NCI-H1105 treated with DMSO at 0.1 percent for 48 hours (cell line): Measurements from ENCODE around the gene ACVR1B.
A peak's percentile ranks its signal among the peaks of the same experiment; 100 is the strongest.

ENCODE experiments used
- DNase-seq: peaks from one replicate; lab custom pipeline; 2025; lab: John Stamatoyannopoulos, UW

Gene ACVR1B

DNA sequence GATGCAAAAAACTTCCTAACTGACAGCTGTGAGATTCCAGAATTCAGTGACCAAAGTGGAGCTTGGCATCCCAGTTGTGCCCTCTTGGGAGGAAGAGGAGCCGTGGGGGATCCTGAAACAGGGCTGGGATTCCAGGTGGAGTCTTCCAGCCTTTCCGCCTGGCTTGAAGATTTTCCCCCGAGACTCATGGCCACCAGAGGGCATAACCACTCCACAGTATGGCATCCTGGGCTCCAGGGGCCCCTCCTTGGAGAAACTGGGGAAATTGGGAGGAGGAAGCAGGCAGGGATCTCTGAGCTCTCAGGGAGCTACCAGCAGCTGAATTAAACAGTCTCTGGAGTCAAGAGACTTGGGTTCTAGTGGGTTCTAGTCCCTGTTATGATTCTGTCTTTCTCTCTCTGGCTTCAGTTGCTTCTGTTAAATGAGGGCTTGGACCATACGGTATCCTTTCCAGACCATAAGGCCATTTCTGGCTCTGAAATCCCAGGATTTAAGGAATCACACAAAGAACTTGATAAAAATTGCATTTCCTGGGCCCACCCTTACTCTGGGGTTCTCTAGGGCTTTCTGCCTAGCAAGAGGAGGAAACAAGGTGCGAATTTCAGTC, 52.6 kb downstream of the ACVR1B start:
- peak; percentile 2 for DNase-seq

- DNase-seq = no peak
Observed at GRCh38 chr12:52005218-52005902, 53.9 kb downstream of the ACVR1B start.

DNA sequence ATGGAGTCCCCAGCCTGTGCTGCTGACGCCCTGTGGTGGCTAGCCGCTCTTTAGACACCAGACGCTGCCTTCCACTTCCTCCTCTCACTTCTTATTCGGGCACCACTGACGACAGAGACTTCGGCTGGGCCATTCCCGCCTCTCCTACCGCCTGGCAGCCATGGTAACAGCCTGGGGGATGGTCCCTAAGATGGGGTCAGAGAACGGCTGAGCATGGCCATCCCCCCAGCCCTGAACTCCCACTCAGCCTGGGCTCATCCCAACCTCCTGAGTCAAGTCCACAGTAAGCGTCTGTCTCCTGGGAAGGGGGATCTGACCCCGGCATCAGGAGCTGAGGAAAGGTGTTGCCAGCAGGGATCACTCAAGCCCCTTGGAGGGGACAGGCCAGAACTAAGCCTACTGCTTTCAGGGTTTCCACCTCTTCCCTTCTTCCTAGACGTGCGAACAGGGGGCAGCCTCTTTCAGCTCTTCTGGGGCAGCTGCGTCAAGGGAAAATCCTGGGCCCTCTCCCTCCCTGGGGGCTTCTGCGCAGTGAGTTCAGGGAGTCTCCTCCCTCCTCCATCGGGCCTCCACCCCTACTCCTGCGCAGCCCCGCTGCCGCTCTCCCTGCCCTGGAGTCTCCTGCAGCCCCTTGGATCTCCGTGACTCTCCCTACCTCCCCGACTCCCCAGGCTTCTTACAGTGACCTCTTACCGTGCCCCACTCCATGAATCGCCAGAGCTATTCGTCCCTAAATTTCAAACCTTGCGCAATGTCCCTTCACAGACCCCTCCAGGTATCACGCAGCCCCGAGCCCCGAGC, 54.6 kb downstream of the ACVR1B start:
- DNase-seq = peak; percentile 22

- peak; percentile 33 for DNase-seq
Observed at GRCh38 chr12:52006726-52007157, 55.2 kb downstream of the ACVR1B start, which contains the start of gene TAMALIN. Gene TAMALIN, plus strand, starts transcription at chr12:52006946. Its CDS starts 74 bp downstream, at chr12:52007020.

- no peak for DNase-seq
Observed at GRCh38 chr12:52007158-52007921, 55.8 kb downstream of the ACVR1B start.

GRCh38 chr12:52007982-52008510, 56.5 kb downstream of the ACVR1B start:
- DNase-seq = no peak

GRCh38 chr12:52009081-52009751, 57.7 kb downstream of the ACVR1B start:
- DNase-seq = no peak

- DNase-seq = no peak
Observed at GRCh38 chr12:52010152-52010622, 58.7 kb downstream of the ACVR1B start.

DNA sequence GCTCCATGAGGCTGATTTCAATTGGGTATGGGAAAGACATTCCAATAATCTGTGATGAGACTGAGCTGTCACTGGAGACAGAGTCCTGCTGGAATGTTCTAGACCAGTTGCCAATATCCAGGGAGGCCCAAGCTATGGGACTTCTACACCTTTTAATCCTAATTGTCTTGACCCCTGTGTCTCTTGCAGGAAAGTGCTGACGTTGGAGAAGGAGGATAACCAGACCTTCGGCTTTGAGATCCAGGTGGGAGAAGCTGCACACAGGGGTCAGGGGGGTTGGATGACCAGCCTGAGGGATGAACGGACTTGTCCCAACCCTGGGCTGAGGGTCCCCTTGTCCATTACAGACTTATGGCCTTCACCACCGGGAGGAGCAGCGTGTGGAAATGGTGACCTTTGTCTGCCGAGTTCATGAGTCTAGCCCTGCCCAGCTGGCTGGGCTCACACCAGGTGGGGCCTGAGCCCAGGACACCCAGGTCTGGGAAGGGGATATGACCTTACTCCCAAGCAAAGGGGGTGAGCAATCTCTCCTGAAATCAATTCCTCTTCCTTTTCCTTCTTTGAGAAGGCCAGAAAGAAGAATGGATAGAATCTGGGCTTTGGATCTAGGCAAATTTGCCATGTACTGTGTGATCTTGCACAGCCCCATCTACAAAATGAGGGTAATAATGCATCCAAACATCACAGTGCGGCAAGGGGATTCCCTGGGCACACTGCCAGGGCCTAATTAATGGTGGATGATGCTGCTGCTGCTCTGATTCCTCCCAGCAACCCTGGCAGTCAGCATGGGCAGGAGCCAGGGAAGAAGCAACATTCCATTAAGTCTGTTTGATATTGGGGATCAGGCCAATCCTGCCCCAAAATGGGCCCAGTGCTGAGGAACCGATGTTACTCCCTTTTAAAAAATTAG, 59.4 kb downstream of the ACVR1B start:
- peak; percentile 54 for DNase-seq

GRCh38 chr12:52011602-52012214, 60.2 kb downstream of the ACVR1B start:
- DNase-seq = no peak

- DNase-seq = no peak
Observed at GRCh38 chr12:52013626-52014310, 62.3 kb downstream of the ACVR1B start.

DNA sequence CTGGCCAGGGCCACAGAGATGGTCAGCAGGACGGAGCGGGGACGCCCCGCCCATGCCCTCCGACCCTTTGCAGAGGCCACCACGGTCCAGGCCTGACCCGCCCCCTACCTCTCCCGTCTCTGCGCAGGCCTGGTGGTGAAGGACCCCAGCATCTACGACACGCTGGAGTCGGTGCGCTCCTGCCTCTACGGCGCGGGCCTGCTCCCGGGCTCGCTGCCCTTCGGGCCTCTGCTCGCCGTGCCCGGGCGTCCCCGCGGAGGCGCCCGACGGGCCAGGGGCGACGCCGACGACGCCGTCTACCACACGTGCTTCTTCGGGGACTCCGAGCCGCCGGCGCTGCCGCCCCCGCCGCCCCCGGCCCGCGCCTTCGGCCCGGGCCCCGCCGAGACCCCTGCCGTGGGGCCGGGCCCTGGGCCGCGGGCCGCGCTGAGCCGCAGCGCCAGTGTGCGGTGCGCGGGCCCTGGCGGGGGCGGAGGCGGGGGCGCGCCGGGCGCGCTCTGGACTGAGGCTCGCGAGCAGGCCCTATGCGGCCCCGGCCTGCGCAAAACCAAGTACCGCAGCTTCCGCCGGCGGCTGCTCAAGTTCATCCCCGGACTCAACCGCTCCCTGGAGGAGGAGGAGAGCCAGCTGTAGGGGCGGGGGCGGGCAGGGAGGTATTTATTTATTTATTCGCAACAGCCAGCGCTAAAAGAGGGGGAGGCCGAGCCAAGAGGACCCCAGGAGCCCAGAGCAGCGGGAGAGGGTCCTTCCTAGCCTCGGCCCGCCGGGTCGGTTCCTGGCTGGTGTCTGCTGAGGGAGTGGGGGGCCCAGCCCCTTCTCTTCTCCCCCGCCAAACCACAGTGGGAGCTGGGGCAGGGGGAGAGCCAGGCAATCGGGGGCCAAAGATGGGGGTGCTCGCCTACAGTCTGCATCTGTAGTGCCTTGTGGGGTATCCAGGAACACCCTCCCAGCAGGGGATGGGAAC, 63.4 kb downstream of the ACVR1B start:
- DNase-seq = no peak

GRCh38 chr12:52015532-52016041, 64.1 kb downstream of the ACVR1B start:
- no peak for DNase-seq

- no peak for DNase-seq
Observed at GRCh38 chr12:52018433-52019112, 67.1 kb downstream of the ACVR1B start.

GRCh38 chr12:52019113-52019770, 67.7 kb downstream of the ACVR1B start:
- DNase-seq = no peak

DNA sequence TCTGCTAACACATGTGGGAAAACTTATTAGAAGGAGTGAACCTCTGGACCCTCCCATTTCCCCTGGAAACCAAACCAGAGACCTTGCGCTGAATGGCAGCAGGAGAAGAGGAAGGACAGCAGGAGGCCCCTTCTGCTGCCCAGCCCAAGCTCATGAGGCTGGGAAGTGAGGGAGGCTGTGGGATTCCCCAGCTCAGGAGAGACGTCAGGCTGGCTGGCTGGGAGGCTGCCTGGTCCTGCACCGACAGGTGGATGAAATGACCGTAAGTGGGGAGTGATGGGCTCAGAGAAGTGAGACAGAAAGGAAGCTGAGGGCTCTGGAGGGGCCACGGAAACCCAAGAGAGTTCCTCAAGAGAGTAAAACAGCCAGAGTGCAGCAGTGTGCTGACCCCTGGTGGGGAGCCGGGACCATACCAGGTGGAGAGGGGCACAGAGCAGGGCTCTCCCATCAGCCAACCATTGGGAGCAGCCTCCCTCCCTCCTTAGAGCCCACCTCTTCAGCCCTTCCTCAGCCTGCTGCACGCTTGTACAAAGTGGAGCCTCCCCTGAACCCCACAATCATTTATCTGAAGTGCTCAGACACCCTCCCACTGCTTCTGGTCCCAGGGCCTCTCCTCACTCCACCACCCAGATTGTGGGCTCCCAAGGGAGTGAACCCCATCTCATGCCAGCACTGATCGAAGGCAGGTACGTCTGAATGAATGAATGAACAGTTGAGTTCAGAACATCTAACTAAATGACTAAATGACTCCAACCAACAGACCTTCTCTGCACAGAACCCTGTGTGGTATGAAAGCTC, 69.2 kb downstream of the ACVR1B start:
- DNase-seq = peak; percentile 29
